ENCODE measurements around the gene RAD51AP1. TPM values are rescaled to one million over a fixed set of nuclear protein-coding genes. Genes with fewer than 3 reads are reported as not detected.

The RAD51AP1 gene
- total RNA-seq, 1 experiment from 2014 or later, result 106 TPM

GRCh38 chr12:4545195-4545594 is 6.5 kb downstream of the RAD51AP1 start:
- no peak for DNase-seq (ENCODE audit: low read depth)

DNA sequence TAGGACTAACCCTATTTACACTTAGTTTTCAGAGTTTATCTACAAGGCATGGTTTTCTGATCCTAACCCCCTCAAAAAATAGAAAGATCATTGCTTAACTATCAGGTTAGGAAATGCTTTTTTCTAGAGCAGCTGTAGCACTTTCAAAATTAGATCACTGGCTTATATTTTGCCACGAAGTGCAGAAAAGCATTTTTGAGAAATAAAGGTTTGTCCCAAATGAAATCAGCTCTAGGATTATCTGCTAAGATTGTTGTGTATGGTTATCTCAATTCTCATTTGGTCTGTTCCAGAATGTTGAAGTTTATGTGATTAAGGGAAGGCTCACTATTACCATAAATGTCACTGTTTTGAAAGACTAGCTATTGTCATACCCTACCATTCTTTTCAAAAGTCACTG is 13.5 kb downstream of the RAD51AP1 start:
- DNase-seq (ENCODE audit: low read depth), result no peak

- no peak for DNase-seq (ENCODE audit: low read depth)
Observed at GRCh38 chr12:4553943-4554342, 15.3 kb downstream of the RAD51AP1 start.

- no peak for DNase-seq (ENCODE audit: low read depth)
Observed at GRCh38 chr12:4555804-4556203, 17.1 kb downstream of the RAD51AP1 start.

GRCh38 chr12:4556735-4557530 is 18.2 kb downstream of the RAD51AP1 start:
- DNase-seq (ENCODE audit: low read depth), result no peak

GRCh38 chr12:4557586-4557985 is 18.9 kb downstream of the RAD51AP1 start:
- no peak for DNase-seq (ENCODE audit: low read depth)

DNA sequence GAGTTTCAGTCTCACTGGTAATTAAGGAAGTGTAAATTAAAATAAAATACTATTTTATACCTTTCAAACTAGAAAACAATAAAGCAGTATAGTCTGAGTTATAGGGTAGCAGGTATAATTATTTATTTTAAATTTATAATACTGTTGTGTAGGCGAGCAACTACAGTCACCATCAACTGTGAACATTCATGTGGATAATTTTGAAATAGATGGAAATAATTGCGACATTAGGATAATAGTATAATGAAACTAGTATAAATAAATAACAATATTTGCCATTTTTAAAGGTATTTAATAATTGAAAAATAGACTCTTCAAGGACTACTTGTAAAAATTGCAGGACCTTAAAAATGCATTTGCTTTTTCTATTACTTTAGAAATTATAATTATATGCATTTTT is 19.5 kb downstream of the RAD51AP1 start:
- no peak for DNase-seq (ENCODE audit: low read depth)

- peak; percentile 84 for DNase-seq (ENCODE audit: low read depth)
Observed at GRCh38 chr12:4562034-4562657, 23.5 kb downstream of the RAD51AP1 start, which contains the start of gene DYRK4. DYRK4 (plus strand) TSS chr12:4562208; CDS start chr12:4562246, 38 bp downstream.

DNA sequence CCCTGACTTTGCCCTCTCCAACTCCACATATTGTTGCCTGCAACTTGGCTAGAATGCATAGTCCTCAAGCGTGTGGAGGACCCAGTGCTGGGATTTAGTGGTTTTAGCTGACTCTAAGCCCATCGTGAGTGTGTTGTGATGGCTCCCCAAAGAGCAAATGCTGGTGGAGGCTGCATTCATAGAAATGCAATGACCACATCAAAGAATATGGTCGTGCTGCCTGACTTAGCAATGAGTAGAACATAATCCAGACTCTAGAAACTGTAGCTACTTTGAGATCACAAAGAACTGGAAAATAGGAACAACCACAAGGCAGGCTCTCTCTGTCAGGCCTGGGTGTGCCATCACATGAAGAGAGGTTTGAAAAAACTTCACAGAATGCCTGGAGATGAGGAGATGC is 24.6 kb downstream of the RAD51AP1 start:
- no peak for DNase-seq (ENCODE audit: low read depth)

DNA sequence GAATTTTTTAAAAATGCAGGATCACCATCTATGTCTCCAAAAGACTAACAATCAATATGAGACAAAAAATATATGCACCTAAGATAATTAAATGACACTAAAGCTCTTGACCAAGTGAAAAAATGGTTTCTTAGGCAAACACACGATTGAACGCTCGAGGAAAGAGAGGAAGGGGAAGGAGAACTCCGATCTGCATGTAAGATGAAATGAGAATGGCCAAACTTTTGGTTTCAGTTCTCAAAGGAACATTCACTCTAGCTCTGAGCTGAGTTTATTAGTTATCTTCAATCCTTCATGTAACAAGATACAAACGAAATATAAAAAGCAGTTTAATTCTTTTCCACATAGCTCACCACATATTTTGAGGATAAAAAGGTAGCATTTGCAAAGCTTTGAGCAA is 26.1 kb downstream of the RAD51AP1 start:
- DNase-seq (ENCODE audit: low read depth), result no peak

DNA sequence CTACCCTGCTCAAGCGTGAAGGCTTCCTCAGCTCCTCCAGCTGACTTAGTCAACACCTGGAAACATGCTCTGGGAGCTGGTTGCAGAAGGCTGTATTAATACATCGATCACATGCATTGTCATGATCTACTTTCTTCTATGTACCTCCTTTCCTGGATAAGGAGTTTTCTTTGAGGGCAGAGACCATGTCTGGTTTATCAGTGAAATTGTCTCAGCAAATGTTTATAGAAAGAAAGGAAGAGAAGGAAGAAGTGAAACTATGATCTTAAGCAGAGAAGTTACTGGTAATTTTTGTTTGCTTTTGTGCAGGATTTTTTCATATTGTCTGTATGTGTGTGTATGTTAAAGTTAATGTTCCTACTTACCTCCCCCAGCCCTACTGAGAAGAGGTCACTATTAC is 27.8 kb downstream of the RAD51AP1 start:
- DNase-seq (ENCODE audit: low read depth), result no peak

GRCh38 chr12:4567073-4567881 is 28.6 kb downstream of the RAD51AP1 start:
- no peak for DNase-seq (ENCODE audit: low read depth)

DNA sequence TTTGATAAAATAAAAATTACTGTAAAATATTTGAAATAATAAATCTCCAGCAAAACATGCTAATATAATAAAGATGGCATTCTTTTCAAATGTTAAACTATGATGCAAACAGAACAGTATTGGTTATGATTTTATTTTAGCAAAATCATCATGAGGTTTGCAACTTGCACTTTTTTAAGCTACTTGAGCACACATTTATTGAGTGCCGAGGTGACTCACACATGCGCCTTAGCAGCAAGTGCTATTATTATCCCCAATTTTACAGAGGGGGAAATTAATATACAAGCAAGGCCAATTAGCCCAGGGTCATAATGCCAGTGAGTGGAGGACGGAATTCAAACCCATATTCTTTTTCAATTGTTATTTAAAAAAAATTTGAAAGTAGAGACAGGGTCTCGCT is 30.6 kb downstream of the RAD51AP1 start:
- DNase-seq (ENCODE audit: low read depth), result no peak

GRCh38 chr12:4572680-4573079 is 34.0 kb downstream of the RAD51AP1 start:
- DNase-seq (ENCODE audit: low read depth), result no peak

DNA sequence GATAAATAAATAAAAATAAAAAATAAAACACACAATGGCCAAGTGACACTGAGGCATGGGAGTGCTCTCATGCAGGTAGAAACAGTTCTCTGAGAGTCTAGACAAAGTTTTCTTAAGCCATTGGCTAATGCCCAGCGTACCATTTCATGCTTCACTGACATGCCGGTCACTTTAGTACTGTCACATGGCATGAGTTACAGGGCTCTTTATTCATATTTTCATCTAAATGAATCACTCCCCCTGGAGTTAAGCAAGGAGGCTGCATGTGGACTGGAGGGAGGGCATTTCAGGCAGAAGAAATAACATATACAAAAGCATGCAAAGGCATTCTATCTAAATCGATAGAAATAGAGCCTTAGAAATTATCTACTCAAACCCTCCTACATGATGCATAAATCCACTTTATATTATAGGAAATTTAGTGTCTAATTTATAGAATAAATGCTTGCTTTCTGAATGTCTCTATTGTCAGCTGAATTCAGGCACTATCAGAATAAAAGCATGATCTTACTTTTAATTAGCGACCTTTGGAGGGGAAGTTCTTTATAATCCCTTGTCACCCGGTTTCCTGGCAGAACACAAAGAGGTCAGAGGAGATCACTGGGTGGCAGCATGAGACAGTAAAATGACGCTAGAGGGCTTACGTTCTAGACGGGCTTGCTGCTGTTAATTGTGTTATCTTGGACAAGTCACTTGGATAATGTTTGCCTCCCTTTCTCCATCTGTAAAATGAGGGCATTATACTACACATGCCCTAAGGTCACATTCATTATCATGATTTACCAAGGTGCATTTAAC is 40.8 kb downstream of the RAD51AP1 start:
- DNase-seq (ENCODE audit: low read depth), result peak; percentile 13

DNA sequence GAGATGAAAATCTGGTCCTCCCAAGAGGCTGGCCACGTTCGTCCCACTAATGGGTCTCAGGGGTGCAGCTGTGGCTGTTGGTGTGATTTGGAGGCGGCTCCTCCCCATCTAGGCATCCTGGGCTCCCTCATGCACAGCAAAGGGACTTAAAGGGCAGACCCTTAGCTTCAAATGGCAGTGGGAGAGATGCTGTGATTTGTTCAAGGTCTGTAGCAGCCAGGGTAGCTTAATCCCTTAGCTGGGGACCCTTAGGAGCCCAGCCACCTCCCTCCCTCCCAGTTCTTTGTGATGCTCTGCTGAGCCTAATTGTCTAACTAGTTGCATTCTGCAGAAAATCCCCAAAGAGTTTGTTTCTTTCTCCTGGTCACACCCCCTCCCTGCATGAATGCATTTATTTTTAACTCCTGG is 41.6 kb downstream of the RAD51AP1 start:
- DNase-seq (ENCODE audit: low read depth), result no peak

- DNase-seq (ENCODE audit: low read depth), result no peak
Observed at GRCh38 chr12:4584281-4584680, 45.6 kb downstream of the RAD51AP1 start.

GRCh38 chr12:4584896-4585295 is 46.2 kb downstream of the RAD51AP1 start:
- DNase-seq (ENCODE audit: low read depth), result no peak

DNA sequence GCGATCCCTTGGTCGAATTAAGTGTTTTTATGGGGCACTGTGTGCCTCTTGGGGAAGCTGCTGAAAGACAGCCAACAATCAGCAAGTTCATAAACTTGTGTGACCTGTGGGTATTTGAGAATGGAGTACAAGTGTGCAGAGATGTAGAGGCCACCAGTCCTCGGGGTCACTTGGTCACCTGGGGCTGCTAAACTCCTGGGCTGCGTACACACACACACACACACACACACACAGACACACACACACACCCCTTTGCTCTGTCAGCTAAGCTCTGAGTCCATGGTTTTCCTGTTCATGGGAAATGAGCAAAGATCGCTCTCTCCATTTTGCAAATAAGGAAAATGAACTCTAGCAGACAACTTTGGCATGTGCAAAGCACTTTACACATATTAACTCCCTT is 47.8 kb downstream of the RAD51AP1 start:
- no peak for DNase-seq (ENCODE audit: low read depth)

DNA sequence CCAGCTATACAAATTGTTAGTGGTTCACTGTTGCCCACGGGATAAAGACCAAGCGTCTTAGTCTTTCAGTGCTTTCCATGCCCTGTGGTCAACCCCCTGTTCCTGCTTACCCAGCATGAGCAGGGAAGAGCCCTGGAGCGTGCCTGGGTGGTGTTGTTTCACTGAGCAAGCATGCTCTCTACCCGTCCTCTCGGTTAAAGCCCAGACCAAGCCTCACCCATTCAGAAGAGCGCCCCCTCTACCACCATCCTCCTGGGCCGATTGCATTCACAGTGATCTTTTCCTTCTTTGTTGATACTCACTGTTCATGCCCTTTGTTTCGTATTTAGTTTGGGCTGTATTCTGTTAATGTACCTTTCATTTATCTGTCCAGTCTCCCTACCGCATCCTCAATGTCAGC is 48.4 kb downstream of the RAD51AP1 start:
- DNase-seq (ENCODE audit: low read depth), result peak; percentile 6

DNA sequence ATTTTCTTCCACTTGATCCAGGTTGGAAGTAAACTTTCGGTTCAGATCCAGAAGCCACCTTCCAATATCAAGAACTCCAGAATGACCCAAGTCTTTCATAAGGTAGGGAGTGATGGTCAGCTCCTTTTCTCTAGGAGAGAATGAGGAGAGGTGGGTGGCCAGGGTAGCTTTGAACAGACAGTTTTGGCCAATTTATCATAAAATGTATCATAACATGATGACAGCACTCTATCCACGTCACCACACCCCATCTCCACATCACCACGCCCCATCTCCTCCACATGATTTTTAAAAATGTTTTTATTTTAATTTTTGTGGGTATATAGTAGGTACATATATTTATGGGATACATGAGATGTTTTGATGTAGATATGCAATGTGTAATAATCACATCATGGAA is 50.2 kb downstream of the RAD51AP1 start:
- DNase-seq (ENCODE audit: low read depth), result no peak

GRCh38 chr12:4589941-4590340 is 51.3 kb downstream of the RAD51AP1 start:
- DNase-seq (ENCODE audit: low read depth), result no peak
